ENCODE measurements around the gene NDUFAF3.

- TF ChIP-seq CHD2 (IDR thresholded peaks at IDR 0.05; ENCODE audit: borderline replicate concordance, low read depth, low read length) (no peak), SIN3A (IDR thresholded peaks at IDR 0.05; ENCODE audit: low read depth, low read length) (no peak), HDAC2 (IDR thresholded peaks at IDR 0.05) (no peak), ZNF217 (IDR thresholded peaks at IDR 0.05) (no peak)
Measured at GRCh38 chr3:48983096-48983495, 38.8 kb upstream of the NDUFAF3 start.

Measured in GM12878 (cell line).